DMS114 treated with DMSO at 0.1 percent for 48 hours (cell line): ENCODE data around the gene DUSP15.
"Not testable (repeated sequence)": the region's sequence is repeated elsewhere in the genome, so short reads cannot be mapped to it uniquely, and the experiment has no call there.

ENCODE experiments used
- DNase-seq: peaks from one replicate; lab custom pipeline; 2025; ENCODE audit not compliant: unreplicated experiment; lab: John Stamatoyannopoulos, UW

Gene DUSP15

DNA sequence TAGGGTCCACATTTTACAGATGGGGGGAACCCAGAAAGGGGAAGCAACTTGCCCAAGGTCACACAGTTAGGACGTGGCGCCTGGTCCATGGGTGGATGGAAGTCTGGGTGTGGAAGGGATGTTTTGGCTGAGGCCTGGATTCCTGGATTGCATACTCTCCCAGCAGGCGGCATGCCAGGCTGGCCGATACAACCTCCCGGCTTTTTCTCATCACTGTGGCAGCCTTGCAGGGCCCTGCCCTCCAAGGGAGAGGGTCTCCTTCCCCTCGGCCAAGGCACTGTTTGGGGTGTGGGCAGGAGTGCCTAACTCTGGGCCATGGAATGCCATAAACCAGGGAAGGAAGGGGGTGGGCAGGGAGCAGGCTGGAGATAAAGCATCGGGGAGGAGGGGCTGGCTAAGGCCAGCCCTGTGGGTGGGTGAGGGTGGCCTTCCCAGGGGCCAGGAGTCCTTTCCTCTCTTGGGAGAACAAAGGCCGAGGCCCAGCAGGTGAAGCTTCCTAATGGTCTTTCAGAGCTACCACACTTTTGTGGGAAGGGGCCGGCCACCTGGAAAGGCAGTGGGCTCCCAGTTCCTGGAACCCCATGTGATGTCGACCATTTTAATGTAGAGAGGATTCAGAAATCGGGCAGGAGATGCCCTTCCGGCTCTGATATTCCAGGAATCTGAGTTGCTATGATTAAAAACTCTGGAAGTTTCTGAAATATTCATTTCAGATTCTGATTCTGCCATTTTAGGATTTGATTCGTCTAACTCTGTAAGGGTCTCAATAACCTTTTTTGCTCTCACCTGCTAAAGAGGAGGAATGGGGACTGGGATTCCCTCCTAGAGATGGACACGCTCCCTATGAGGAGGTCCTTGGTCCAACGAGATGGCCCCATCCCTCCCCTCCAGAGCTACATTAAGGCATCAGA, 29.2 kb downstream of the DUSP15 start:
- no peak for DNase-seq

DNA sequence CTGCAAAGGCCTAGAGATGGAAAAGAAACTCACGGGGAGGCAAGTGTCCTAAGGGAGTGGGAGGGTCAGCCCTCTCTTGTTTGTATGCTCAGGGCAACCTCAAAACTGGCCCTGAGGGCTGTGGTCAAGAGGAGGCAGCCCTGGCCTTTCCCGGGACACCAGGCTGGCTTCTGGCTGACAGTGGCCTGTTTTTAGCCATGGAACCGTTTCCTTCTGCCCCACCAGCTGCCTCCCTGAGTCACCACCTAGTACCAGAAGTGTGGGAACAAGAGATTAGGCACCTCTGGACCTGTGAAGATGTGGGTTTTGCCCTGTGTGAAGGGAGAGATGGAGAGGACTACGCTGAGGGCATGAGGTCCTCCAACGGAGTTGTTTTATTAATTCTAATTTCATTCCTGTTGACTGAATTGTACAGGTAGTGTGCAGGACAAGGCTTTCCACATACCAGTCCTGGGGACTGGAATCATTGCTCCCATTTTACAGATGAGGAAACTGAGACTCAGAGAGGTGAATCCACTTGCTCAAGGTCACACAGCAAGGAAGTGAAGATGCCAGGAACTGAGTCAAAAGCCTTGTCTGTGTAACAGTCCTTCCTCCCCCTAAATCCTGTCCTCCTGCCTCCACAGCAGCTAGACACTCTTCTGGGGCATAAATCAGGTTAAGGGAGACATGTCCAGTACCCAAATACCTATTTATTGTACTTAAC, 30.4 kb downstream of the DUSP15 start:
- no peak for DNase-seq

DNA sequence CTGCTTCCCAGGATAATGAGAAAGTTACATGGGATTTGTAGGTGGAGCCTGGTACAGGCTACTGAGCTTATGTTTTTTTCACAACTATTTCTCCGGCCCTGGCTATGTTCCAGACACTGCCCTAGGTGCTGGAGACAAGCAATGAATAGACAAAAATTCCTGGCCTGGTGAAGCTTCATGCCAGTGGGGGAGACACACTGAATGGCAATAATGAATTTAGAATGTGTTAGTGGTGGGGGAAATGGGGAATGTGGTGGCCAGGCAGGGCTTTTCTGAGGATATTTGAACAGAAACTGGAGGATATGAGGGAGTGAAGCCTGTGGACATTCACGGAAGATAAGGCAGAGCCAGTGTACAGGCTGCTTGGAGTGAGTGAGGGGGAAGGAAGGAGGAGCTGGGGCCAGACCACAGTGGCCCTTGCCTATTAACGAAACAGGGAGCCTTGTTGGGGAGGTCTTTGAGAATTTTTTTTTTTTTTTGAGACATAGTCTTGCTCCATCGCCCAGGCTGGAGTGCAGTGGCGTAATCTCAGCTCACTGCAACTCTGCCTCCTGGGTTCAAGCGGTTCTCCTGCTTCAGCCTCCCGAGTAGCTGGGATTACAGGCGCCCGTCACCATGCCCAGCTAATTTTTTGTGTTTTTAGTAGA, 31.6 kb downstream of the DUSP15 start:
- DNase-seq, result no peak

DNA sequence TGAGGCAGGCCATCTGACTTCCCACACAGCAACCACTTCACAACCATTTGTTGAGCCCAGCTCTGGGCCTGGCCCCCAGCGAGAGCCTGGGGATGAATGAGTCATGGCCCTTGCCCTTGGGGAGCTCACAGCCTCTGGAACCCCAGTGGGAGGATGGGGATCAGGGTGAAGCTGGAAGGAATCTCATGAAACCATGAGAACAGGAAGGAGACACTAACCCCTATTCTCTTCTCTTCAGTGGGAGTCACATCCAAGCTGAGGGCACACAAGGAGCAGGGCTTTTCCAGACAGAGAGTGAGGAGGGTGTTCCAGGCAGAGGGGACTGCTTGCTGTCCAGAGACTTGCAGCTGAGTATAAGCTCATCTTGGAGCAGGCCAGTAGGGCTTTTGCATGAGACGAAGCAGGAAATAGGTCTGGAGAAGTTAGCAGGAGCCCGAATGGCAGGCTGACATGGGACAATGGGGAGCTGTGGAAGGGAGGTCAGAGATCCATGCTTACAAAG, 32.4 kb downstream of the DUSP15 start:
- no peak for DNase-seq

DNA sequence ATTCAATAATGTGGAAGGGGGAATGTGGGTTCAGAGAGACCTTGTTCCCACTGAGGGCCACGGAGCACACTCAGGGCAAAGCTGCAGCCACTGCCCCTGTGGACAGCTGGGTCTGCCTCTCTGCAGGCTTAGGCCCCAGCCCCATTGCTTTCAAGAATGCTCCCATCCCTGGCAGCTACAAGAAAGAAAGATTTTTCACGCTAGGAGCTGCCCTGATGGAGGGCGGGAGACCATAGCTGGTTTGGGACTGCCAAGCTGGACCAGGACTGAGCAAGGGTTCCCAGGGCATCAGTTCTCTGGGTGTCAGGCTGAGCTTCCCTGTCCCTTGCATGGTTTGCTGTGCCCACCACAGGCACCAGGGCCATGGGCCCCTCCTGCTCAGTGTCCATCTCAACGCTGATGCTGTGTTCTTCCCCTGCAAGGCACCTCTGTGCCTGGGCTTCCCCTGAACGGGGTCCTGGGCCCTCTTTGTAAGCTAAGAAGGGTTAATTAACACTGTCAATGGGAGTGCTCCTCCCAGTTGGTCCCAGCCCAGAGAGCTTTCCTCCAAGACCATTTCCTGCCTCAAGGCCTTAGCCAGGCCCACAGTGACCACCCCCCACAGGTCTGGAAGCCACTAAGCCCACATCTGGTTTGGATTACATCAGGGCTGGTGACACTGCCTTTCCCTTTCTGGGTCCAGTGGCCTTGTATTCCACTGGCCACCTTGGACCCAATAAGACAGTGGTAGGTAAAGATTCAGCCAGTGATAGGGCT, 33.3 kb downstream of the DUSP15 start:
- no peak for DNase-seq

DNA sequence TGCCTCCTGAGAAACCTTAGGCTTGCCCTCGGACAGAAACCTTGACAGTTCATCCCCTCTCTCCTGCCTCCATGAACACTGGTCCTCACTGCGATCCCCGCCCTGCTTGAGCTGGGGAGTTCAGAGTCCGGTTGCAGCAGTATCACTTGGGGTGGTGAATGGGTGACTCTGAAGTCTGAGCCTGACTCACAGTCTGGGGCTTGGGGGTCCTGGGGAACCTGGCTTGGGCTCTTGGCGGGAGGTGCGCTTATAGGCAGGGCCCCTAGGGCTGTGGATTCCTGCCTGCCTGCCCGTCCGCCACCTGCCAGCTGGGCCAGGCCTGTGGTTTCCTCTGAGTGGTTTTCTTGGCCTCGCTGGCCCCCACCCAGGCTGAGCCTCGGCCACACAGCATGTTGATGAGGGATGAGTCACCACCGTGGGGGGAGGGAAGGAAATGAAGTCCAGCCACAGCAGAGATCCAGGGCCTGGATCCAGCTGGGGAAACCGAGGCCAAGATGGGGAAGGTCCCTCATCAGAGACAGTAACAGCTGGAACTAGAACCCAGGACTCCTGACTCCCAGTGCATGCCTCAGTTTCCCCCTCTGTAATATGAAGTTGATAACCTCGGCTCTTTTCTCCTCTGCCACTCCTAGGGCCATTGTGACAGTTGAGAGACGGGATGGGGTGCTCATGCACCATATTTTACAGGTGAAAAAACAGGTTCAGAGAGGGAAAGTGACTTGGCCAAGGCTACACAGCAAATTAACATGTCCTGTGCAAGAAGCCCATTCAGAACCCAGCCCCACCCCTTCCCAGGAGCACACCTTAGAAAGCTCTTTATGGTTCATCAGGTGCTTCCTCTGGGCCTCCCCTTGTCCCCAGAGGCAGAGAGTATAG, 34.1 kb downstream of the DUSP15 start:
- DNase-seq, result no peak

DNA sequence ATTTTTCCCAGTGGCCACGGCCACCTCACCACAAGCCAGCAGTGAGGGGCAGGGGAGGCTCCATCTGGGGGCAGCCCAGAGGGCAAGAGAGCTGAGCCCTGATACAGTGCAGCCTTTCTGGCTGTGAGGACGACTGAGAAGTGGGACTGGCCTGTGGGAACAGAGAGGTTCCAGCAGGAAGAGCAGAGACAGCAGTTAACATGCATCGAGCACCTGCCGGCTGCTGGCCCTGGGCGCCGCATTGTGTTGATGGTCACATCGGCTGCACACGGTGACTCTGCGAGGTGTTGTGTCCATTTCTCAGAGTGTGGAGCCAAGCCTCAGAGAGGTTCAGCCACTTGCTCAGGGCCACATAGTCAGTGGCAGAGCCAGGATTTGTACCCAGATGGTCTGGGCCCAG, 34.8 kb downstream of the DUSP15 start:
- no peak for DNase-seq

DNA sequence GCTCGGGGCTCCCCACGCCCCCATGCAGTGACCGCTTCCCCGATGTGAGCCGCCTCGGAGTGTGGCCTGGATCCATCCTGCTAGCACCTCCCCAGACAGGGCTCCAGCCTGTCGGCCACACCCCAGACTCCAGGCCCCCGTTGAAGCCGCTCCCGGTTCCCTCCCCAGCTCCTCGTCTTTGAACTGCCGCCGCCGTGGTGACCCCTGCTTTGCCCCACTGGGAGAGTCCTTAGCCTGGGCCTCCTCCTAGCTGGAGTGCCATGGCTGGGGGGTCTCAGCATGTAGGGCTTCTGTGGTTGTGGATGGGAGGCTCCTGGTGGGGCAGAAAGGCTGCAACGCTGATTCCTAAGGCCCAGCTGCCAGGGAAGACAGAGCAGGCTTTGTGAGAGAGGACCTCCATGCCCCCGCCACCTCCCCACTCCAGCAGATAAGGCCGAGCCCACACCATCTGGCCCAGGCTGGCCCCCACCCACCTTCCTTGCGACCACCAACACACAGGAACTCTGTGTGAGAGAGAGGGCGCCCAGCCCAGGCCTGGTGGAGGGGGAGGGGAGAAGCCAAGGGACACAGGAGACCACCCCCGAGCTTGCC, 36.3 kb downstream of the DUSP15 start:
- no peak for DNase-seq

DNA sequence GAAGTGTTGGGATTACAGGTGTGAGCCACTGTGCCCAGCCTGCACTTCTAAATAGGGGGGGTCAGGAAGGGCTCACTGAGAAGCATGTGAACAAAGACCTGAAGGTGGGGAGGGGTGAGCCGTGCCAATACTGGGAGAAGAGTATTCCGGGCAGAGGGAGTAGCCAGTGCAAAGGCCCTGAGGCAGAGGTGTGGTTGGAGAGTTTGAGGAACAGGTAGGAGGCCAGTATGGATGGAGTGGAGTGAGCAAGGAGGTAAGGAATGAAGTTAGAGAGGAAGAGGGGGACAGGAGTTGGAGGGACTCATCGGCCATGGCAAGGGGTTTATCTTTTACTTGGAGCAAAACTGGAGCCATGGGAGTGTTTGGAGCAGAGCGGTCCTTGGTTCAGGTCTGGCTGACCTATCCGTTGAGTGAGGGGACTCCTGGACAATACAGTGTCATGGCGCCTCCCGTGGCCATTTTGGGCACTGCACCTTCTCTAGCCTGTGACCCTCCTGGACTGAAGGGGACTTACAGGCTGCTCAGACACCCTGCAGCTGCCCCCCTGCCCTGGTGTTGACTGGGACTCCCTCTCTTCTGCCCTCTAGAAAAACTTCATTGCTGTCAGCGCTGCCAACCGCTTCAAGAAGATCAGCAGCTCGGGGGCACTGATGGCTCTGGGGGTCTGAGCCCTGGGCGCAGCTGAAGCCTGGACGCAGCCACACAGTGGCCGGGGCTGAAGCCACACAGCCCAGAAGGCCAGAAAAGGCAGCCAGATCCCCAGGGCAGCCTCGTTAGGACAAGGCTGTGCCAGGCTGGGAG, 37.0 kb downstream of the DUSP15 start:
- DNase-seq, result no peak

DNA sequence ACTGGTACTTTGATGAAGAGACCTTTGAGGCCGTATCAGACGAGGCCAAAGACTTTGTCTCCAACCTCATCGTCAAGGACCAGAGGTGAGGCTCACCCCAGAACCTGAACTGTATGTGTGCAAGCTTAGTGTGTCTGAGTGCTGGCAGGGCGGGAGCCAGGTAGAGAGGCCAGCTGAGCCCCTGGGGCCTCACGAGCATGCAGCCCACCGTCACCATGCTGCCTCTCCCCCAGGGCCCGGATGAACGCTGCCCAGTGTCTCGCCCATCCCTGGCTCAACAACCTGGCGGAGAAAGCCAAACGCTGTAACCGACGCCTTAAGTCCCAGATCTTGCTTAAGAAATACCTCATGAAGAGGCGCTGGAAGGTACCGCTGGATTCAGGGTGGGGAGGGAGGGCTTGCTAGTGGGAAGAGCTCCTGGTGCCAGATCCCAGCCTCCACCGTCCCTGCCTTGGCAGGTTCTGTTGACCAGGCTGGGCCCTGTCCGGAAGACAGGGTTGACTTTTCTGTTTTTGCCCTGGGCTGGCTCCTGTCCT, 38.5 kb downstream of the DUSP15 start:
- no peak for DNase-seq

DNA sequence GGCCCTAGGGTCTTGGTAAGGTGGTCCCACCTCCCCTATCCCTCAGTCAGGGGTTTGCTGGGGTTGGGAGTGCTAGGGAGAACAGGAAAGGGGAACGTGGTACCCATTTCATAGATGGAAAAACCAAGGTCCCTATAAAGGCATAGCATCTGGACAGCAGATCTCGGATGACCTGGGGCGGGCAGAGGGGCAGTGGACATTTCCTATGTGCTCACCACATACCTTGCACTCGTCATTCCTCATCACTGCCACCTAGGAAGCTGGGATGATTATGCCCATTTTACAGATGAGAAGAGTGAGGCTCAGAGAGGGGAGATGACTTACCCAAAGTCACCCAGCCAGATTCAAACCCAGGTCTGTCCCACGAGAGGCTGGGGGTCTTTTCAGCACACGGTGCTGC, 39.1 kb downstream of the DUSP15 start:
- DNase-seq, result no peak

DNA sequence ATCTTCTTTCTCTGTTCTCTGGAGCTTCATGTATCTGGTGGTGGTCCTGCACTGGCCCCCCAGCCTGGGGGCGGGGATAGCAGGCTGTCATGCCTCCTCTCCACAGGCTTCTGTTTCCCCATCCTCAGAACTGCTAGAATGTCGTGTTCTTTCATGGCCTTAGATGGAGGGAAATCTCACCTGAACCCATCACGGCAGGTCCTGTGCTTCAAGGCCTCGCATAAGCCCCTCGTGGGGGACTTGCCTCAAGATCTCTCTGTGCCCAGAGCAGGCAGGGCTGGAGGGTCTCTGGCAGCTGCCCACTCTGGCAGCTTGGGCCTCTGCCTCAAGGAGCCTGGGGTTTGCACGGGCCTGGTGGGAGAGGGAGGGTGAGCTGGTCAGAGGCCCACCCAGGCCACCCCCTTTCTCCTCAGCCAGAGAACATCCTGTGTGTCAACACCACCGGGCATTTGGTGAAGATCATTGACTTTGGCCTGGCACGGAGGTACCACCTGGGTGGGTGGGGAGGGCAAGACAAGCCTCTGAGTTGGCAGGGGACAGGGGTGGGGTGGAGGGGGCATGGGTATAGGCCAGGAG, 39.8 kb downstream of the DUSP15 start:
- DNase-seq, result no peak

DNA sequence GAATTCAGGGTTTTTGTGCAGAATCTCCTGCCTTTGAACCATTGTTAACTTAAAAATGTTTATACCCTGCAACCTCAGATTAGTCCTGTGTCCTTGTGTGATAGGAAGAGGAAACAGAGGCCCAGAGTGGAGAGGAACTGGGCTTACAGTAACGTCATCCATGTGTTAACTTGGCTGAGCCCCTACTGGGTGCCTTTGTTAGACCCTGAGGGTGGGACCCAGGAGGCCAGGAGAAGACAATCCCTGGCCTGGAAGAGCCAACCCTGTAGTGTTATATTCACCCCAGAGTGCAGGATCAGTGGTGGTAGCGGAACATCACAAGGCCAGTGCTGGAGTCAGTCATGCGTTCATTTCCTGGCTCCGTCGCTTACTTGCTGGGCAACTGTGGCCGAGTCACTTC, 40.6 kb downstream of the DUSP15 start:
- DNase-seq, result no peak

DNA sequence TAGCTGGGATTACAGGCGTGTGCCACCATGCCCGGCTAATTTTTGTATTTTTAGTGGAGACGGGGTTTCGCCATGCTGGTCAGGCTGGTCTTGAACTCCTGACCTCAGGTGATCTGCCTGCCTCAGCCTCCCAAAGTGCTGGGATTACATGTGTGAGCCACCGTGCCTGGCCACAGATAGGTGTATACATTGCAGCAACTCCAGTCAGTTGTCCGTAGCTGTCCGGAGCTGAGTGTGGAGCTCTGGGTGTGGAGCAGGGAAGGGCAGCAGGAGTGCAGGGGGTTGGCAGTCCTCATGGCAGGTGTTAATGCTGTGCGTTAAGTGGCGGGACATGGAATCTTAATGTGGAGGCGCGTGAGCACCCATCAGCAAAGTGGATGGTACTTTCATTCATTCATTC, 42.3 kb downstream of the DUSP15 start:
- not testable (repeated sequence) for DNase-seq

DNA sequence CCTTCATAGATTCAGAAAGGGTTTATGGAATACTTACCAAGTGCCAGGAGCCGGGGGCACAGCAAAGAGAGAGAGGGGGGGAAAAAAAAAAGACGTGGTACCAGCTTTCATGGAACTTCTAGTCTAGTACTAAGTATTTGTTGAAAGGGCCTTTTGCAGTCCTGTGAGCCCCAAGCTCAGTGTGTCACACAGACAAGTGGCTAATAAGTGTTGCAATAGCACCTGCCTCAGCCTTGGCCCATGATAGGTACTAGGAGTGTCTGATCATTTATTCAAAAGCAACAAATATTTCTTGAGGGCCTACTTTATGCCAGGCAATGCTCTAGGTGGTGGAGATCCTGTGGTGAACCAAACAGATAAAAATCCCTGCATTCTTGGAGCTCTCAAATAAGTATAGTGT, 43.3 kb downstream of the DUSP15 start:
- no peak for DNase-seq

DNA sequence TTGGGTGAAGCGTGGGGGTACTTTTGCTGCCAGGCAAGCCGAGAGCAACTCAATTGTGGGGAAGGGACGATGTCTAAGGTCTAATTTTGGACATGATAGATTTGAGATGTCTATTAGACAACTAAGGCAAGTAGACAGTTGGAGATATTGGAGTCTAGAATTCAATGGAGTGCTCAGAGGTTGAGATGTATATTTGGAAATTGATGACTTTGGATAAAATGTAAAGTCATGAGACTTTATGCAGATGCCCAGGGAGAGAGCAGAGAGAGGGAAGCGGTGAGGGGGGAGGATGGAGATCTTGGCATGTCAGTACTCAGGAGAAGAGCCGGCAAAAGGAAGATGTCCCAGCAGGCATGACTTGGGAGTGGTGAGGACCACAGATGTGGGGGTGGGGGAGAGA, 44.3 kb downstream of the DUSP15 start:
- no peak for DNase-seq

DNA sequence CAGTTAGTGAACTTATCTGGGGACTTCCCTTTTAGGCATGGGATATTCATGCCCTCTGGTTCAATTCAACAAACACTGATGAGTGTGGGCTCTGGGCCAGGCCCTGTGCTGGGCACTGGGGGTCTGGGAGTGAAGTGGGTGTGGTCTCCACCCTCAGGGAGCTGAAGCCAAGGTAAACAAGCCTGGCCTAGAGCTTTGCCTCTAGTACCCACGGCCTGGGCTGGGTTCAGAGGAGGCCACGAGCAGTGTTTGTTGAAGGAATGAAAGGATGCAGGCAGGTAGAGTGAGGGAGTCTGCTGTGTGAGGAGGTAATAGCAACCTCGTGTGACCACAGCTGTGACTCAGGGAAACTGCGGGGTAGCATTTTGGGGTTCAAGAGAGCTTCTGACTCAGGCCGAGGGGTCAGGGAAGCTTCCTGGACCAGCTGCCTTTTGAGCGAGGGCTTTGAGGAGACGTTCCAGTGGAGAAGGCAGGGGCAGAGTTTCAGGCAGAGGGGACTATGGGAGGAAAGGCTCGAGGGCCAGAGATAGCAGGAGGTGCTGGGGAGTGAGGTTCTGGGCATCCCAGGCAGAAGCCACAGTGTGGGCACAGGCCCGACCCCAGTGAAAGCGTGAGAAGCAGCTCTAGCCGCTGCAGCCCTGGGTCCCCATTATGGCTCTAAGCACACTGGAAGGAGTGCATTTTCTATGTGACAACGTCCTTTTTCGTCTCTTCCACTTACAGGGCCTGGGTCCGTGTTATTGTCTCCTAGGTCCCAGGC, 45.6 kb downstream of the DUSP15 start:
- DNase-seq, result no peak

DNA sequence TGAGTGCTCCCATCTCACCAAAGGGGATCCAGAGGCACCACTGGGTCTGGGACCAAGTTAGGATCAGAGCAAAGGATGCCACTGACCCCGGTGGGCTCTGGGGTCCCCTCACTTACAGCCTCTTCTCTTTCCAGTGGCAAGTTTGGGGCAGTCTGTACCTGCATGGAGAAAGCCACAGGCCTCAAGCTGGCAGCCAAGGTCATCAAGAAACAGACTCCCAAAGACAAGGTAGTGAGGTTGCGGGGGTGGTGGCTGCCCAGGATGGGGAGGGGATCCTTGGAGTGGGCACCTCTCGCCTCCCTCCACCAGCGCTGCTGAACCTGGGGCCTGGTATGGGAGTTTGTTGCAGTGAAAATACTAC, 46.2 kb downstream of the DUSP15 start:
- no peak for DNase-seq
